Measurements from ENCODE around the gene MGAT1.

GRCh38 chr5:180777475-180777874 is 25.1 kb downstream of the MGAT1 start:
- TF ChIP-seq EZH2 (IDR thresholded peaks at IDR 0.05; ENCODE audit: borderline replicate concordance, insufficient read depth, low read length, poor library complexity, severe bottlenecking) (no peak), CTCF (IDR thresholded peaks at IDR 0.05; ENCODE audit: poor library complexity, severe bottlenecking) (no peak), REST (IDR thresholded peaks at IDR 0.05; ENCODE audit: borderline replicate concordance) (no peak), POLR2AphosphoS5 (IDR thresholded peaks at IDR 0.05) (no peak), MXI1 (conservative IDR thresholded peaks at IDR 0.05; ENCODE audit: poor library complexity, severe bottlenecking) (no peak), SMC3 (conservative IDR thresholded peaks at IDR 0.05; ENCODE audit: poor library complexity) (no peak)
